GM10847 (cell line): ENCODE data around the gene LAT.

Source experiments
- POLR2A ChIP-seq: IDR thresholded peaks from 2 replicates; pipeline ENCODE4 v1.6.1; 2011; ENCODE audit not compliant: insufficient read length; ENCODE audit errors: extremely low read depth

LAT gene

DNA sequence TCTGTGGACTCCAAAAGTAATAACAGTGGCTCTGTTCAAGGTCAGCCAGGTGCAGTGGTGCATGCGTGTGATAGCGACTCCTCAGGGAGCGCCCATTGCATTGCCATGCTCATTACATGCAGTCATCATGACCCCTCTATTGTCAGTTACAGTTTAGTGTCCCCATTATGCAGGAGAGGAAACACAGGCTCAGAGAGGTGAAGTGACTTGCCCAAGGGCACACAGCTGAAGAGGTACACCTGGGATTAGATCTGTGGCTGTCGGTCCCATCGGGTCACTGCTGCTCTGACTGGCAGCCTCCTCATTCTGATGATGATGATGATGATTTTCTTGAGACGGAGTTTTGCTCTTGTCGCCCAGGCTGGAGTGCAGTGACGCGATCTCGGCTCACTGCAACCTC is 7.6 kb downstream of the LAT start:
- no peak for TF ChIP-seq POLR2A

GRCh38 chr16:28998837-28999236 is 14.0 kb downstream of the LAT start:
- no peak for TF ChIP-seq POLR2A

DNA sequence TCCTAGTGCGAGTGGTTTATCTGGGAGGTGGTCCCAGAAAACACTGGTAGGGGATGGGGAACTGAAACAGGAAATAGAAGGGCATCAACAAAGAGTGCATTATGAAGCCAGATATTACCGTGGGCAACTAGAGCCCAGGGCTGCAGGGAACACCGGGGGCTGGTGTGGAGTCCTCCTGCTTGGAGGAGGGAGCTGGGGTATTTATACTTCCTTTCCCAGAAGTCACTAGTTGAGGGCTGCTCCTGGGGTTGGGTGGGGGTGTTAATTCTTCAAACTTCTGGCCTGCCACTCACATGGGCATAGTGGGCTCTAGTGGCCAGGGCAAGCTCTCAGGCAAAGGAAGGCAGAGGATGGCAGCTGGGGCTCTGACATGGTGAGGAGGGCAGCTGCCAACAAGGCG is 14.7 kb downstream of the LAT start:
- no peak for TF ChIP-seq POLR2A

DNA sequence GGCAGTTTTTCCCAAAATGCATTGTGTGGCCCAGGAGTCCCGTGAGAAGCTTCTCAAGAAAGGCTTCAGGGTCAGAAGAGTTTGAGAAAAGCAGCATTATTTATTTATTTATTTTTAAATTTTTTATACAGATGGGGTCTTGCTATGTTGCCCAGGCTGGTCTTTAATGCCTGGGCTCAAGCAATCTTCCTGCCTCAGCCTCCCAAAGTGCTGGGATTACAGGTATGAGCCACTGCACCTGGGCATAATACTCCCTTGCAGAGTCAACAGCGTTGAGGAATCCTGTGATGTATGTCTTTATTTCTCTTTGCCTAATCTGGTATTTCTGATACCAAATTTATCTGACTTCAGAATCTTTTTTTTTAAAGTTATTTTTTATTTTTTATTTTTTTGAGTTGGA is 15.2 kb downstream of the LAT start:
- TF ChIP-seq POLR2A = no peak

DNA sequence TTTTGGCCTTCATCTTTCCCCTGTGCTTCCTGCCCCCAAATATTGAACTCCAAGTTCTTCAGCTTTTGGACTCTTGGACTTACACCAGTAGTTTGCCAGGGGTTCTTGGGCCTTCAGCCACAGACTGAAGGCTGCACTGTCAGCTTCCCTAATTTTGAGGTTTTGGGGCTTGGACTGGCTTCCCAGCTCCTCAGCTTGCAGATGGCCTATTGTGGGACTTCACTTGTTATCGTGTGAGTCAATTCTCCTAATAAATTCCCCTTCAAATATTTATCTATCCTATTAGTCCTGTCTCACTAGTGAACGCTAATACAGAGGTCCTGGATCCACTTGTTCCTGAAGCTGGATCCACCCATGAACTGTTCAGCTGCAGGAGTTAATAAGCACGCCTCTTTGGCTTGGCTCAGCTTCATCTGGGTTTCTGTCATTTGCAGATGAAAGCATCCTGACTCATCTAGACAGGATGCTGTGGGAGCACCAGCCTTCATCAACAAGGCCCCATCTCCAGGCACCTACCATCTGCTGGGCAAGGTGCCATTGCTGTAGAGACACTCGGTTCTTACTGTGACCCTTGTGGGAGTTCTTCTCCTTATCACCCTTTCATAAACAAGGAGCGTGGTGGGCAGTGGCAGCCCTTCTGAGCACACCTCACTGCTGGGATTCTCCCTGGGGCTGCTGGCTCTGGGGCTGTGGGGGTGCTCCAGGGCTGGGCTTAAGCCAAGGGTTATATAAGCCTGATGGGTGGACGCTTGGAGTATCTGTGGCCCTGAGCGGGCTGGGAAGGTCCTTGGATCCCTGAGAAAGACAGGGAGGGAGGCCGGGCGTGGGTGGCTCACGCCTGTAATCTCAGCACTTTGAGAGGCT is 23.1 kb downstream of the LAT start:
- TF ChIP-seq POLR2A = no peak

DNA sequence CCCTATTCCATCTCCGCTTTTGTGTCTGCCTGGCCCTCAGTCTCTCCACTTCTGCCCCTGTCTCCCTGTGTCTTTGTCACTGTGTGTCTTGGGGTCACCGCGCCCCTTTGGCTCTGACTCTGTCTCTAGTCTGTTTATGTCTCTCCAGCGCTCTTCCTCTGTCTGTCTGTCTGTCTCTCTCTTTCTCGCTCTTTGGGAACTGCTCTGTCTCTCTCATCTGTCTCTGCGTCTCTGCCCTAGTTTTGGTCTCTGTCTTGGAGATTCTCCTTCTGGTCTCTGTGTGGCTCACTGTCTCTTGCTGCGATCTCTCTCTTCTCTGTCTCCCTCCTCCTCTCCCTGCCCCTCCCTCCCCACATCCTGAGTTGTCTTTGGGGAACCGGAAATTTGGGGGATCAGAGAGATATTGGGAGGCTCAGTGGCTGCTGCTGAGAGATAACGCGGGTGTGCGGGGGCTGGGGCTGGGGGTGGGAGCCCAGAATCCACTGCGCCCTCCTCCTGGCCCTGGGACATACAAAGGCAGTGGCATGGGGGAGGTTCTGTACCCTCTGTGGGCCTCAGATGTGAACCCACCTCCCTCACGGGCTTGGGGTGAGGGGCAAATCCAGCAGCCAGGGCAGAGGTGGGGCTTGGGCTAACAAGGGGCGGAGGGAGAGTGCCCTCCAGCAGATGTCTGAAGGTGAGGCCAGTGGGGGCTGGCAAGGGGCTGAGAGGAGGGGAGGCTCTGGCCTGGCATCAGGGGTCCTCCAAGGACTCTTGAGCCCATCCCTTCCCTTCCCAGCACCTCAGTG is 24.4 kb downstream of the LAT start:
- no peak for TF ChIP-seq POLR2A

DNA sequence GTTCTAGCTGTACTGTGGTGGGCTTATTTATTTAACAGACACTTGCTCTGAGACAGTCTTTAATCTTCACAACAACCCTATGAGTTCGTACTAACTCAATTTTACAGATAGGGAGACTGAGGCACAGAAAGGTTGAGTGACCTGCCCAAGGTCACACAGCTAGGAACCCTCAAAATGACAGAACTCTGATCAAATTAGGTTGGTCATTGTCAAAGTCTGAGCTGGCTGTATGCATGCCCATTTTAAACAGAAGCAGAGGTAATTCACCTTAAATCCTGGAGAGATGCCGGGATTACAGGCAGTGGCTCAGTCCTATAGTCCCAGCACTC is 24.9 kb downstream of the LAT start:
- TF ChIP-seq POLR2A = no peak

- no peak for TF ChIP-seq POLR2A
Measured at GRCh38 chr16:29011112-29011511, 26.3 kb downstream of the LAT start.

GRCh38 chr16:29011851-29012250 is 27.0 kb downstream of the LAT start:
- TF ChIP-seq POLR2A = no peak

DNA sequence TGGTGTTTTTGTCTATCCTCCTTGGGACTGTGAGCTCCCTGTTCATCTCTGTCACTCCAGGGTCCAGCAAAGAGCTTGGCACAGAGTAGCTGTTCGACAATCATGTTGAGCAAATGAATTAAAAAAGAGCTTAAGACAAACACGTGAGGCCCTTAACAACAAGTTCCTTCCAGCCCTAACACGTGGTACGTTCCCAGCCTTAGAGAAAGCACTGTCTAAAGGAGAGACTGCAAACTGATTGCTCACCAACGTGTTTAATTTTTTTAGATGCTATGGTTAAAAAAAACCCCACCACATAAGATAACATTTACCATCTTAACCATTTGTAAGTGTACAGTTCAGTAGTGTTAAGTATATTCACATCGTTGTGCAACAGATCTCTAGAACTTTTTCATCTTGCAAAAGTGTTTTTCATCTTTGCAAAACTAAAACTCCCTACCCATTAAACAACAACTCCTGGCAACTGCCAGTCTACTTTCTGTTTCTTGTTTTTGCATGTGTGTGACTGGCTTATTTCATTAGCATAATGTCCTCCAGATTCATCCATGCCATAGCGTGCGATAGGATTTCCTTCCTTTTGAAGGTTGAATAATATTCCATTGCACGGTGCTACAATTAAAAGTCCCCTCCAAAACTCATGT is 28.2 kb downstream of the LAT start:
- no peak for TF ChIP-seq POLR2A

- TF ChIP-seq POLR2A = no peak
Measured at GRCh38 chr16:29014561-29015069, 29.8 kb downstream of the LAT start.

DNA sequence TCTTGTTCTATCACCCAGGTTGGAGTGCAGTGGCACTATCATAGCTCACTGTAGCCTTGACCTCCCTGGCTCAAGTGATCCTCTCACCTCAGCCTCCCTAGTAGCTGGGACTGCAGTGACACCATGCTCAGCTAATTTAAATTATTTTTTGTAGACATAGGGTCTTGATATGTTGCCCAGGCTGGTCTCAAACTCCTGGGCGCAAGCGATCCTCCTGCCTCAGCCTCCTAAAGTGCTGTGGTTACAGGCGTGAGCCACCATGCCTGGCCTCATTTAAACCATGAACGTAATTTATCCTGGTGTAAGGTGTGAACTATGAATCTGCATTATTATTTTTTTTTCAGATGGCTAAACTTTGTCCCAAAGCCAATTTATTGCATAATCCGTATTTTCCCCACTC is 37.3 kb downstream of the LAT start:
- no peak for TF ChIP-seq POLR2A

DNA sequence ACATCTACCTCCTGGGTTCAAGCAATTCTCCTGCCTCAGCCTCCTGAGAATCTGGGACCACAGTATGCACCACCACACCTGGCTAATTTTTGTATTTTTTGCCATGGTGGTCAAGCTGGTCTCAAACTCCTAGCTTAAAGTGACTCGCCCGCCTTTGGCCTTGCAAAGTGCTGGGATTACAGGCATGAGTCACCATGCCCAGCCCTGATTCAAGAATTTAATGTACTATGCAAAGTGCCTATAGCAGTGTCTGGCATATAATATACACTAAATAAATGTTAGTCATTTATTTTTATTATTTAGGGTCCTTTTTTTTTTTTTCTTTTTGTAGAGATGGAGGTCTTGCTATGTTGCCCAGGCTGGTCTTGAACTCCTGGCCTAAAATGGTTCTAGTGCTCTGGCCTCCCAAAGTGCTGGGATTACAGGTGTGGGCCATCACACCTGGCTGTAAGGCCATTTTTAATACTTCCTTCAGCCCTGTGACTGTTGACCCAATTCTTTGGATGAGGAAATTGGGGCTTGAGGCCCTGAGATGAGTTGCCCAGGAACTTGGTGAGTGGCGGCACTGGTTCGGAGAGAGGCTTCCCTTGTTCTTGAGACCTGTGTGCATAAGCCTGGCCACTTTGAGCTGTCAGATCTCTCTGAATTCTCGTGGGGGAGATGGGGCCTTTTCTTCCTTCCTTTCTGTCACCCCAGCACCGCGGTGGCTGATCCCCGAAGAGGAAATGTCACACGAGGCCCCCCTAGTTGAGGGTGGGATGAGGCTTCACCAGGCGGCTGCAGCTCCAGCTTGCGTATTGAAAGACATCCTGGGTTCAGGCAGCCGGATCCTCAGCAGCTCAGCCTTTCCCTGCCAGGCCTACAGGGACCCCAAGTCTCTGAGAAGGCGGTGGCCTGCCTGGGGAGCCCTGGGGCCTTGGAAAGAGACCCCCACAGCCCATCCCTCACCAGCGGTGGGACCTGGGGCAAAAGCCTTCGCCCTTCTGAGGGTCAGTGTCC is 38.7 kb downstream of the LAT start:
- no peak for TF ChIP-seq POLR2A

DNA sequence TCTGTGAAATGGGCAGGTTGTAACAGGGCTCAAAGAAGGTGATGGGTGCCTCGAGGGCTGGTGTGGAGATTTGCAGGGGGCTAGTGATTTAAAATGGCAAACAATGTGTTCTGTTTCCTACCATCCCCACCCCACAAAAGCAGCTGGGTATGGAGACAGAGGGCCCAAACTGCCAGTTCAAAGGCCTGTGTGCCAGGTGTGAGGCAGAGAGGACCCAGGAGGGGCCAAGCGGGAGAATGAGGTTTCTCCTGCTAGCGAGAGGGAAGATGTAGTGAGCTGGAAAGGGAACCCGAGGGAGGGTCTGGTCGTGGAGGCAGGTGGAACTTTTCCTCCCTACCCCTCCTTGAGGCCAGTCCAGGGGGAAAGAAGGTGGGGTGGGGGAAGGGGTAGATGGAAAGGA is 39.4 kb downstream of the LAT start:
- TF ChIP-seq POLR2A = no peak

DNA sequence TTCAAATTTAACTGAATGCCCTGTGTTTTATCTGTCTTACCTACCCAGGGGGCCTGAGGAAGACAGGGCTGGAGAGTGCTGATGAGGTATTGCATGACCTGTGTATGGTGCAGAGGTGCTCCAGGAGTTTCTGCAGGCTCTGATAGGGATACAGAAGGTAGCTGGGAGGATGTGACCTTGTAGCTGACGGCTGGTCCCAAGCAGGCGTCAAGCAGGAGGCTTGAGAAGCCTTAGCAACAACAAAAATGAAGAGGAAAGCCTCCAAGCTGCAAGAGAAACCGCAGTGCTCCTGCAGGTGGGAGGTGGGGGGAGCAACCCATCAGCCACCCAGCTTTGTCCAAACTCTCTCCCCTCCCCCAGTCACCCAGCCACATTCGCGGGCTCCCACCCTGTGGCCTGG is 40.4 kb downstream of the LAT start:
- no peak for TF ChIP-seq POLR2A
